Brain microvascular endothelial cell (primary cell): ENCODE data around the gene GPBAR1.

Experiments
- DNase-seq: peaks from one replicate; pipeline ENCODE4 v3.0.0-alpha.2; 2020
- H3K27ac ChIP-seq: fragments of 250-450 bp; sonication (Bioruptor Pico); 2 replicates; pipeline ENCODE4 v1.5.1; 2020; ENCODE audit warnings: mild to moderate bottlenecking, moderate library complexity
- H3K27me3 ChIP-seq: fragments of 250-450 bp; sonication (Bioruptor Pico); replicated peaks from 2 replicates; pipeline ENCODE4 v1.5.1; 2020; ENCODE audit warnings: mild to moderate bottlenecking
- H3K36me3 ChIP-seq: fragments of 250-450 bp; sonication (Bioruptor Pico); replicated peaks from 2 replicates; pipeline ENCODE4 v1.5.1; 2020; ENCODE audit warnings: mild to moderate bottlenecking
- H3K4me3 ChIP-seq: 2 replicates; pipeline ENCODE4 v1.5.1; 2011; ENCODE audit warnings: low read depth, mild to moderate bottlenecking, control low read depth, low read length, moderate library complexity
- CTCF ChIP-seq: IDR thresholded peaks from 2 replicates; pipeline ENCODE4 v1.5.1; 2011; ENCODE audit warnings: low read depth, mild to moderate bottlenecking, moderate library complexity, low read length, control low read depth, inconsistent platforms; ENCODE audit errors: missing control alignments
- in situ Hi-C: cut with HindIII; loops from 2 replicates; pipeline ENCODE4 v1.10.0; 2017; ENCODE audit warnings: low sequenced_read_pairs, low pct_ligation_motif_present

The GPBAR1 gene

GRCh38 chr2:218266316-218266979 lies 5.6 kb downstream of the GPBAR1 start:
- no peak for DNase-seq
- H3K4me3 ChIP-seq: no peak overlapping the region
- H3K27me3 ChIP-seq: no peaks in the 10 kb centered on the region
- TF ChIP-seq CTCF: no peak
- H3K27ac ChIP-seq: no peak overlapping the region
- in situ Hi-C loops: no loop called here
- peaks cover 31% of the 10 kb centered on the region for H3K36me3 ChIP-seq

GRCh38 chr2:218267259-218267658 lies 6.4 kb downstream of the GPBAR1 start:
- no peak overlapping the region for H3K27ac ChIP-seq
- no peak overlapping the region for H3K4me3 ChIP-seq
- in situ Hi-C loops: no loop called here
- TF ChIP-seq CTCF: no peak
- no peaks in the 10 kb centered on the region for H3K27me3 ChIP-seq
- DNase-seq: no peak
- H3K36me3 ChIP-seq: peaks cover 31% of the 10 kb centered on the region

GRCh38 chr2:218269900-218270720 lies 9.3 kb downstream of the GPBAR1 start, which contains the start of the genes AAMP and PNKD:
AAMP (minus strand) TSS chr2:218270137; CDS start chr2:218270086, 51 bp downstream.
PNKD (plus strand) TSS chr2:218270519; CDS start chr2:218270536, 17 bp downstream.
- in situ Hi-C loops: no loop called here
- TF ChIP-seq CTCF: no peak
- DNase-seq: peak; percentile 99
- Histone ChIP-seq H3K27ac (peak within 1 kb of the TSS; percentile 48), H3K36me3 (peaks cover 34% of the 10 kb centered on the region), H3K4me3 (peak within 1 kb of the TSS; percentile 92), H3K27me3 (no peaks in the 10 kb centered on the region)

GRCh38 chr2:218270721-218271486 lies 10.1 kb downstream of the GPBAR1 start:
- TF ChIP-seq CTCF: no peak

GRCh38 chr2:218271487-218271797 lies 10.6 kb downstream of the GPBAR1 start:
- H3K36me3 ChIP-seq: peaks cover 37% of the 10 kb centered on the region
- H3K27ac ChIP-seq: no peak overlapping the region
- in situ Hi-C loops: no loop called here

More at GRCh38 chr2:218270721-218271486, 10.1 kb downstream of the GPBAR1 start:
- in situ Hi-C loops: no loop called here
- no peak for DNase-seq
- Histone ChIP-seq H3K27me3 (no peaks in the 10 kb centered on the region), H3K36me3 (peaks cover 34% of the 10 kb centered on the region), H3K27ac (no peak overlapping the region), H3K4me3 (peak overlapping the region; percentile 92)

More at GRCh38 chr2:218271487-218271797, 10.6 kb downstream of the GPBAR1 start:
- H3K4me3 ChIP-seq: peak overlapping the region; percentile 92
- TF ChIP-seq CTCF: no peak
- no peak for DNase-seq
- no peaks in the 10 kb centered on the region for H3K27me3 ChIP-seq
